ENCODE measurements around the gene TCAF1. TPM values are rescaled to one million over a fixed set of nuclear protein-coding genes. Genes with fewer than 3 reads are reported as not detected.
A peak's percentile ranks its signal among the peaks of the same experiment; 100 is the strongest.

The TCAF1 gene
- polyA plus RNA-seq, 4 donors = 8.1 to 60.5 (median 12.9) TPM

GRCh38 chr7:143898810-143899209 lies 3.2 kb downstream of the TCAF1 start:
- H3K4me1 ChIP-seq (ENCODE audit: control insufficient read depth in 3 of 3, insufficient read depth in 2 of 3, low read depth in 1 of 3, low read length in 2 of 3) = peaks cover 3 to 18% (median 5%) of the 10 kb centered on the region in 3 donors
- FAIRE-seq = no peak
- H3K4me3 ChIP-seq (ENCODE audit: low read depth in 1 of 3, low read length in 3 of 3) = no peak overlapping the region
- 98 to 100% (median 100%) methylated on average over 1 of the region's 1 CpG for WGBS, 3 donors
- peak in 1 of 2 donors; percentile 7 for DNase-seq
- peaks cover 0 to 4% of the 10 kb centered on the region in 2 donors for H3K9me3 ChIP-seq (ENCODE audit: control insufficient read depth in 2 of 2, insufficient read depth in 1 of 2, low read depth in 1 of 2, low read length in 1 of 2)
- H3K27ac ChIP-seq (ENCODE audit: low read depth in 1 of 3, low read length in 2 of 3) = peak overlapping the region in 1 of 3 donors; percentile 99
- H3K27me3 ChIP-seq (ENCODE audit: control insufficient read depth in 3 of 3, insufficient read depth in 3 of 3, low read length in 3 of 3) = no peaks in the 10 kb centered on the region
- H3K36me3 ChIP-seq (ENCODE audit: control insufficient read depth in 3 of 3, insufficient read depth in 2 of 3, low read depth in 1 of 3, low read length in 3 of 3) = no peaks in the 10 kb centered on the region

- DNase-seq (no peak), FAIRE-seq (no peak)
- H3K4me1 ChIP-seq (ENCODE audit: control insufficient read depth in 3 of 3, insufficient read depth in 2 of 3, low read depth in 1 of 3, low read length in 2 of 3) = peaks cover 3 to 12% (median 5%) of the 10 kb centered on the region in 3 donors
- H3K27ac ChIP-seq (ENCODE audit: low read depth in 1 of 3, low read length in 2 of 3) = no peak overlapping the region
- H3K4me3 ChIP-seq (ENCODE audit: low read depth in 1 of 3, low read length in 3 of 3) = no peak overlapping the region
- H3K9me3 ChIP-seq (ENCODE audit: control insufficient read depth in 2 of 2, insufficient read depth in 1 of 2, low read depth in 1 of 2, low read length in 1 of 2) = peaks cover 0 to 10% of the 10 kb centered on the region in 2 donors
- no peaks in the 10 kb centered on the region for H3K27me3 ChIP-seq (ENCODE audit: control insufficient read depth in 3 of 3, insufficient read depth in 3 of 3, low read length in 3 of 3)
- H3K36me3 ChIP-seq (ENCODE audit: control insufficient read depth in 3 of 3, insufficient read depth in 2 of 3, low read depth in 1 of 3, low read length in 3 of 3) = peaks cover 0 to 3% (median 0%) of the 10 kb centered on the region in 3 donors
Observed at GRCh38 chr7:143896667-143897066, 5.3 kb downstream of the TCAF1 start.

- no peak overlapping the region for H3K4me3 ChIP-seq (ENCODE audit: low read depth in 1 of 3, low read length in 3 of 3)
- DNase-seq (peak in 1 of 2 donors; percentile 51), FAIRE-seq (no peak)
- H3K4me1 ChIP-seq (ENCODE audit: control insufficient read depth in 3 of 3, insufficient read depth in 2 of 3, low read depth in 1 of 3, low read length in 2 of 3) = no peaks in the 10 kb centered on the region
- peaks cover 0 to 10% of the 10 kb centered on the region in 2 donors for H3K9me3 ChIP-seq (ENCODE audit: control insufficient read depth in 2 of 2, insufficient read depth in 1 of 2, low read depth in 1 of 2, low read length in 1 of 2)
- H3K36me3 ChIP-seq (ENCODE audit: control insufficient read depth in 3 of 3, insufficient read depth in 2 of 3, low read depth in 1 of 3, low read length in 3 of 3) = peaks cover 0 to 3% (median 0%) of the 10 kb centered on the region in 3 donors
- WGBS, 3 donors = 80 to 89% (median 83%) methylated on average over 5 of the region's 5 CpGs
- no peaks in the 10 kb centered on the region for H3K27me3 ChIP-seq (ENCODE audit: control insufficient read depth in 3 of 3, insufficient read depth in 3 of 3, low read length in 3 of 3)
- no peak overlapping the region for H3K27ac ChIP-seq (ENCODE audit: low read depth in 1 of 3, low read length in 2 of 3)
Observed at GRCh38 chr7:143892527-143893300, 9.3 kb downstream of the TCAF1 start.

- FAIRE-seq = no peak
- H3K9me3 ChIP-seq (ENCODE audit: control insufficient read depth in 2 of 2, insufficient read depth in 1 of 2, low read depth in 1 of 2, low read length in 1 of 2) = peaks cover 0 to 10% of the 10 kb centered on the region in 2 donors
- 55 to 68% (median 62%) methylated on average over 2 of the region's 2 CpGs for WGBS, 3 donors
- no peak overlapping the region for H3K27ac ChIP-seq (ENCODE audit: low read depth in 1 of 3, low read length in 2 of 3)
- H3K27me3 ChIP-seq (ENCODE audit: control insufficient read depth in 3 of 3, insufficient read depth in 3 of 3, low read length in 3 of 3) = no peaks in the 10 kb centered on the region
- H3K4me1 ChIP-seq (ENCODE audit: control insufficient read depth in 3 of 3, insufficient read depth in 2 of 3, low read depth in 1 of 3, low read length in 2 of 3) = no peaks in the 10 kb centered on the region
- peaks cover 0 to 3% (median 0%) of the 10 kb centered on the region in 3 donors for H3K36me3 ChIP-seq (ENCODE audit: control insufficient read depth in 3 of 3, insufficient read depth in 2 of 3, low read depth in 1 of 3, low read length in 3 of 3)
- H3K4me3 ChIP-seq (ENCODE audit: low read depth in 1 of 3, low read length in 3 of 3) = no peak overlapping the region
- no peak for DNase-seq
Observed at GRCh38 chr7:143891457-143891856, 10.5 kb downstream of the TCAF1 start.

GRCh38 chr7:143890558-143890957 lies 11.4 kb downstream of the TCAF1 start:
- FAIRE-seq (no peak), DNase-seq (peak; percentile 43 to 49)
- Histone ChIP-seq H3K9me3 (ENCODE audit: control insufficient read depth in 2 of 2, insufficient read depth in 1 of 2, low read depth in 1 of 2, low read length in 1 of 2) (peaks cover 0 to 10% of the 10 kb centered on the region in 2 donors), H3K4me1 (ENCODE audit: control insufficient read depth in 3 of 3, insufficient read depth in 2 of 3, low read depth in 1 of 3, low read length in 2 of 3) (no peaks in the 10 kb centered on the region), H3K27ac (ENCODE audit: low read depth in 1 of 3, low read length in 2 of 3) (peak overlapping the region in 1 of 3 donors; percentile 45), H3K36me3 (ENCODE audit: control insufficient read depth in 3 of 3, insufficient read depth in 2 of 3, low read depth in 1 of 3, low read length in 3 of 3) (peaks cover 0 to 3% (median 0%) of the 10 kb centered on the region in 3 donors), H3K4me3 (ENCODE audit: low read depth in 1 of 3, low read length in 3 of 3) (no peak overlapping the region), H3K27me3 (ENCODE audit: control insufficient read depth in 3 of 3, insufficient read depth in 3 of 3, low read length in 3 of 3) (no peaks in the 10 kb centered on the region)
- WGBS, 3 donors = 94 to 96% (median 95%) methylated on average over 2 of the region's 2 CpGs

- 86 to 96% (median 95%) methylated on average over 2 of the region's 2 CpGs for WGBS, 3 donors
- DNase-seq (no peak), FAIRE-seq (no peak)
- H3K4me3 ChIP-seq (ENCODE audit: low read depth in 1 of 3, low read length in 3 of 3) = no peak overlapping the region
- peaks cover 0 to 10% of the 10 kb centered on the region in 2 donors for H3K9me3 ChIP-seq (ENCODE audit: control insufficient read depth in 2 of 2, insufficient read depth in 1 of 2, low read depth in 1 of 2, low read length in 1 of 2)
- peaks cover 0 to 2% (median 0%) of the 10 kb centered on the region in 3 donors for H3K4me1 ChIP-seq (ENCODE audit: control insufficient read depth in 3 of 3, insufficient read depth in 2 of 3, low read depth in 1 of 3, low read length in 2 of 3)
- H3K27ac ChIP-seq (ENCODE audit: low read depth in 1 of 3, low read length in 2 of 3) = no peak overlapping the region
- no peaks in the 10 kb centered on the region for H3K27me3 ChIP-seq (ENCODE audit: control insufficient read depth in 3 of 3, insufficient read depth in 3 of 3, low read length in 3 of 3)
- peaks cover 0 to 3% (median 0%) of the 10 kb centered on the region in 3 donors for H3K36me3 ChIP-seq (ENCODE audit: control insufficient read depth in 3 of 3, insufficient read depth in 2 of 3, low read depth in 1 of 3, low read length in 3 of 3)
Observed at GRCh38 chr7:143889068-143889467, 12.9 kb downstream of the TCAF1 start.

GRCh38 chr7:143886826-143887477 lies 15.0 kb downstream of the TCAF1 start:
- DNase-seq = no peak
- H3K4me1 ChIP-seq (ENCODE audit: control insufficient read depth in 3 of 3, insufficient read depth in 2 of 3, low read depth in 1 of 3, low read length in 2 of 3) = peaks cover 0 to 3% (median 2%) of the 10 kb centered on the region in 3 donors
- no peak for FAIRE-seq

GRCh38 chr7:143885951-143886350 lies 16.0 kb downstream of the TCAF1 start:
- Histone ChIP-seq H3K4me3 (ENCODE audit: low read depth in 1 of 3, low read length in 3 of 3) (no peak overlapping the region), H3K27ac (ENCODE audit: low read depth in 1 of 3, low read length in 2 of 3) (no peak overlapping the region), H3K27me3 (ENCODE audit: control insufficient read depth in 3 of 3, insufficient read depth in 3 of 3, low read length in 3 of 3) (no peaks in the 10 kb centered on the region), H3K36me3 (ENCODE audit: control insufficient read depth in 3 of 3, insufficient read depth in 2 of 3, low read depth in 1 of 3, low read length in 3 of 3) (peaks cover 0 to 1% (median 0%) of the 10 kb centered on the region in 3 donors), H3K9me3 (ENCODE audit: control insufficient read depth in 2 of 2, insufficient read depth in 1 of 2, low read depth in 1 of 2, low read length in 1 of 2) (peaks cover 0 to 5% of the 10 kb centered on the region in 2 donors), H3K4me1 (ENCODE audit: control insufficient read depth in 3 of 3, insufficient read depth in 2 of 3, low read depth in 1 of 3, low read length in 2 of 3) (peaks cover 0 to 8% (median 2%) of the 10 kb centered on the region in 3 donors)
- FAIRE-seq (no peak), DNase-seq (no peak)
- WGBS, 3 donors = 76 to 91% (median 87%) methylated on average over 3 of the region's 3 CpGs

More at GRCh38 chr7:143886826-143887477, 15.0 kb downstream of the TCAF1 start:
- Histone ChIP-seq H3K4me3 (ENCODE audit: low read depth in 1 of 3, low read length in 3 of 3) (no peak overlapping the region), H3K36me3 (ENCODE audit: control insufficient read depth in 3 of 3, insufficient read depth in 2 of 3, low read depth in 1 of 3, low read length in 3 of 3) (no peaks in the 10 kb centered on the region), H3K27ac (ENCODE audit: low read depth in 1 of 3, low read length in 2 of 3) (no peak overlapping the region), H3K27me3 (ENCODE audit: control insufficient read depth in 3 of 3, insufficient read depth in 3 of 3, low read length in 3 of 3) (no peaks in the 10 kb centered on the region), H3K9me3 (ENCODE audit: control insufficient read depth in 2 of 2, insufficient read depth in 1 of 2, low read depth in 1 of 2, low read length in 1 of 2) (peaks cover 0 to 5% of the 10 kb centered on the region in 2 donors)
- 90 to 94% (median 93%) methylated on average over 6 of the region's 6 CpGs for WGBS, 3 donors
